H9 (cell line): ENCODE data around the gene NGF. TPM values are rescaled to one million over a fixed set of nuclear protein-coding genes. Genes with fewer than 3 reads are reported as not detected.

Experiments used
- DNase-seq: peaks from one replicate; pipeline ENCODE4 v3.0.0-alpha.2; 2017
- H2AFZ ChIP-seq: one replicate; pipeline ENCODE4 v1.6.1; 2013; ENCODE audit warnings: mild to moderate bottlenecking, low read length, control low read depth, moderate library complexity
- H2AK5ac ChIP-seq: 2 replicates; pipeline ENCODE4 v1.6.1; 2013; ENCODE audit warnings: low read length, control low read depth, mixed read lengths; ENCODE audit not compliant: insufficient read length
- H2BK120ac ChIP-seq: one replicate; pipeline ENCODE4 v1.6.1; 2013; ENCODE audit warnings: low read depth, mild to moderate bottlenecking, low read length, control low read depth, inconsistent platforms; ENCODE audit not compliant: poor library complexity, severe bottlenecking
- H2BK12ac ChIP-seq: 2 replicates; pipeline ENCODE4 v1.6.1; 2013; ENCODE audit warnings: low read length, control low read depth, mixed read lengths, low read depth; ENCODE audit not compliant: insufficient read length
- H2BK15ac ChIP-seq: 2 replicates; pipeline ENCODE4 v1.6.1; 2013; ENCODE audit warnings: low read depth, low read length, control low read depth
- H2BK20ac ChIP-seq: one replicate; pipeline ENCODE4 v1.6.1; 2013; ENCODE audit warnings: low read depth, mild to moderate bottlenecking, low read length, control low read depth, inconsistent platforms; ENCODE audit not compliant: poor library complexity, severe bottlenecking
- H2BK5ac ChIP-seq: 2 replicates; pipeline ENCODE4 v1.6.1; 2013; ENCODE audit warnings: low read length, control low read depth, mixed read lengths; ENCODE audit not compliant: insufficient read length
- H3K14ac ChIP-seq: 2 replicates; pipeline ENCODE4 v1.6.1; 2013; ENCODE audit warnings: low read length, control low read depth; ENCODE audit not compliant: insufficient read depth
- H3K18ac ChIP-seq: 2 replicates; pipeline ENCODE4 v1.6.1; 2013; ENCODE audit warnings: low read depth, mild to moderate bottlenecking, mixed read lengths, low read length, control low read depth; ENCODE audit not compliant: insufficient read length
- H3K23ac ChIP-seq: 2 replicates; pipeline ENCODE4 v1.6.1; 2013; ENCODE audit warnings: low read length, control low read depth, mixed read lengths, low read depth; ENCODE audit not compliant: insufficient read length
- H3K23me2 ChIP-seq: 2 replicates; pipeline ENCODE4 v1.6.1; 2013; ENCODE audit warnings: low read depth, mild to moderate bottlenecking, mixed read lengths, low read length, control low read depth; ENCODE audit not compliant: insufficient read length, poor library complexity, severe bottlenecking
- H3K27ac ChIP-seq: 2 replicates; pipeline ENCODE4 v1.5.1; 2013; ENCODE audit warnings: low read length, control low read depth, mixed read lengths, low read depth; ENCODE audit not compliant: insufficient read length
- H3K27me3 ChIP-seq: 2 replicates; pipeline ENCODE4 v1.6.1; 2013; ENCODE audit warnings: low read length, control low read depth, inconsistent platforms; ENCODE audit not compliant: insufficient read depth
- H3K4ac ChIP-seq: 2 replicates; pipeline ENCODE4 v1.6.1; 2013; ENCODE audit warnings: low read depth, mild to moderate bottlenecking, control low read depth, inconsistent platforms, low read length, moderate library complexity
- H3K4me1 ChIP-seq: 2 replicates; pipeline ENCODE4 v1.6.1; 2013; ENCODE audit warnings: low read length, control low read depth, inconsistent platforms; ENCODE audit not compliant: insufficient read depth
- H3K4me2 ChIP-seq: 2 replicates; pipeline ENCODE4 v1.6.1; 2013; ENCODE audit warnings: low read length, control low read depth, mixed read lengths; ENCODE audit not compliant: insufficient read length, insufficient read depth
- H3K56ac ChIP-seq: 2 replicates; pipeline ENCODE4 v1.6.1; 2013; ENCODE audit warnings: low read depth, mild to moderate bottlenecking, mixed read lengths, low read length, control low read depth; ENCODE audit not compliant: insufficient read length
- H3K79me1 ChIP-seq: 2 replicates; pipeline ENCODE4 v1.6.1; 2013; ENCODE audit warnings: low read depth, mild to moderate bottlenecking, moderate library complexity, low read length, control low read depth, inconsistent platforms; ENCODE audit not compliant: insufficient read depth, poor library complexity, severe bottlenecking
- H3K79me2 ChIP-seq: 2 replicates; pipeline ENCODE4 v1.6.1; 2013; ENCODE audit warnings: low read length, control low read depth, inconsistent platforms; ENCODE audit not compliant: insufficient read depth
- H3K9ac ChIP-seq: 2 replicates; pipeline ENCODE4 v1.6.1; 2013; ENCODE audit warnings: low read length, control low read depth, mixed read lengths; ENCODE audit not compliant: insufficient read length; ENCODE audit errors: extremely low read depth
- H3K9me3 ChIP-seq: one replicate; pipeline ENCODE4 v1.6.1; 2013; ENCODE audit warnings: low read depth, low read length, inconsistent platforms; ENCODE audit not compliant: control insufficient read depth
- H3T11ph ChIP-seq: one replicate; pipeline ENCODE4 v1.6.1; 2013; ENCODE audit warnings: mild to moderate bottlenecking, low read length, control low read depth, inconsistent platforms
- H4K20me1 ChIP-seq: one replicate; pipeline ENCODE4 v1.6.1; 2013; ENCODE audit not compliant: control insufficient read depth, insufficient read length, insufficient read depth
- H4K5ac ChIP-seq: 2 replicates; pipeline ENCODE4 v1.6.1; 2013; ENCODE audit warnings: low read depth, mild to moderate bottlenecking, mixed read lengths, low read length, control low read depth; ENCODE audit not compliant: insufficient read length
- H4K8ac ChIP-seq: replicated peaks from 2 replicates; pipeline ENCODE4 v1.6.1; 2013; ENCODE audit warnings: low read length, control low read depth, mixed read lengths, low read depth; ENCODE audit not compliant: insufficient read length
- H4K91ac ChIP-seq: 2 replicates; pipeline ENCODE4 v1.6.1; 2013; ENCODE audit warnings: low read depth, mild to moderate bottlenecking, moderate library complexity, mixed read lengths, low read length, control low read depth; ENCODE audit not compliant: insufficient read length
- H3K27ac Mint-ChIP-seq, 3 experiments: 2 replicates in 2 of 3; 3 replicates in 1 of 3; pipeline ENCODE4 v1.8.0; 2020 to 2021; ENCODE audit warnings: mixed read lengths in 3 of 3, mild to moderate bottlenecking in 1 of 3, moderate library complexity in 1 of 3
- H3K27me3 Mint-ChIP-seq: 2 replicates; pipeline ENCODE4 v1.8.0; 2021; ENCODE audit warnings: low read depth, mild to moderate bottlenecking, moderate library complexity, mixed read lengths
- H3K36me3 Mint-ChIP-seq, 3 experiments: 2 replicates in 2 of 3; 3 replicates in 1 of 3; pipeline ENCODE4 v1.8.0; 2020 to 2021; ENCODE audit warnings: low read depth in 3 of 3, mixed read lengths in 3 of 3; ENCODE audit not compliant: insufficient read depth in 1 of 3
- H3K4me1 Mint-ChIP-seq, 2 experiments: 2 replicates each; pipeline ENCODE4 v1.8.0; 2020; ENCODE audit warnings: mixed read lengths in 2 of 2
- H3K4me3 Mint-ChIP-seq, 2 experiments: 2 replicates in 1 of 2; 3 replicates in 1 of 2; pipeline ENCODE4 v1.8.0; 2020 to 2021; ENCODE audit warnings: mild to moderate bottlenecking in 2 of 2, mixed read lengths in 2 of 2, moderate library complexity in 1 of 2
- H3K9me3 Mint-ChIP-seq, 2 experiments: 2 replicates in 1 of 2; 3 replicates in 1 of 2; pipeline ENCODE4 v1.8.0; 2020; ENCODE audit warnings: mild to moderate bottlenecking in 2 of 2, mixed read lengths in 2 of 2, moderate library complexity in 1 of 2
- WGBS: extraction: QIAGEN DNeasy Blood & Tissue Kit; methylation state at CpG from one replicate; pipeline ENCODE4 v1.1.7; 2013; ENCODE audit warnings: missing lambda C conversion rate, low lambda C conversion rate, mixed read lengths; ENCODE audit not compliant: insufficient read length; ENCODE audit errors: extremely low coverage; 5-methylcytosine and 5-hydroxymethylcytosine counted together
- total RNA-seq: library from RNA; stranded (reverse); gene quantifications from 2 replicates; pipeline ENCODE4 v1.2.1, GENCODE V29; 2021
- TF ChIP-seq, protein P1 (sequence below): fragments of 200-600 bp; sonication (generic); conservative IDR thresholded peaks from 3 replicates; pipeline ENCODE4 v1.8.0; 2021; ENCODE audit warnings: antibody characterized with exemption, mild to moderate bottlenecking

Gene NGF
- total RNA-seq, 1 experiment from 2014 or later = 0.22 TPM

DNA sequence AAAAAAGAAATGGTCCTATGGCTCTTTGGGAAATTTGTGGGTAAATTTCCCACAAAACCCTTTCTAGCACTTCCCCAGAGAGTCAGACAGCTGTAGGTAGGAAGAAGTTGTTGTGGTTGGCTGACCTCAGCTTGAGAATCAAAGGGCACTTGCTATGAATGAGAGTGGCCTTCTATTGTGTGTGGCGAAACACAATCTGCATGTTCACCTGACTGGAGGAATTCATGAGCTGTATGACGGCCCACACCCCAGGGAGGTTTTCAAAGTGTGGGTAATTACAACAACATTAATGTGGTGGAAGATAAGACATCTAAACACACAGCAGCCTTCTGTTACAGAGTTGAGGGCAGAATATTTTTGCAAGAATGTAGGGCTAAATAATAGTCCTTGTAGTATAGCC, 38.8 kb downstream of the NGF start:
- no peak overlapping the region for H2AFZ ChIP-seq
- H3K79me2 ChIP-seq = 0 out of 2 replicates have a peak, but pooled peaks cover 2% of the 10 kb centered on the region
- H4K8ac ChIP-seq = no peak overlapping the region
- H3K23me2 ChIP-seq = no peaks in the 10 kb centered on the region
- H3K4me1 ChIP-seq = peaks cover 6% of the 10 kb centered on the region; the same call in 1 of the 2 replicates
- no peak overlapping the region for H2AK5ac ChIP-seq
- H3K56ac ChIP-seq = no peak overlapping the region
- H2BK5ac ChIP-seq = no peak overlapping the region
- H3K27me3 ChIP-seq = no peaks in the 10 kb centered on the region
- no peak for DNase-seq
- no peak overlapping the region for H4K91ac ChIP-seq
- H3K4me3 Mint-ChIP-seq = no peak overlapping the region
- no peak overlapping the region for H3K4ac ChIP-seq
- no peak overlapping the region for H2BK120ac ChIP-seq
- no peak overlapping the region for H3K27ac ChIP-seq
- TF ChIP-seq, protein P1, sequence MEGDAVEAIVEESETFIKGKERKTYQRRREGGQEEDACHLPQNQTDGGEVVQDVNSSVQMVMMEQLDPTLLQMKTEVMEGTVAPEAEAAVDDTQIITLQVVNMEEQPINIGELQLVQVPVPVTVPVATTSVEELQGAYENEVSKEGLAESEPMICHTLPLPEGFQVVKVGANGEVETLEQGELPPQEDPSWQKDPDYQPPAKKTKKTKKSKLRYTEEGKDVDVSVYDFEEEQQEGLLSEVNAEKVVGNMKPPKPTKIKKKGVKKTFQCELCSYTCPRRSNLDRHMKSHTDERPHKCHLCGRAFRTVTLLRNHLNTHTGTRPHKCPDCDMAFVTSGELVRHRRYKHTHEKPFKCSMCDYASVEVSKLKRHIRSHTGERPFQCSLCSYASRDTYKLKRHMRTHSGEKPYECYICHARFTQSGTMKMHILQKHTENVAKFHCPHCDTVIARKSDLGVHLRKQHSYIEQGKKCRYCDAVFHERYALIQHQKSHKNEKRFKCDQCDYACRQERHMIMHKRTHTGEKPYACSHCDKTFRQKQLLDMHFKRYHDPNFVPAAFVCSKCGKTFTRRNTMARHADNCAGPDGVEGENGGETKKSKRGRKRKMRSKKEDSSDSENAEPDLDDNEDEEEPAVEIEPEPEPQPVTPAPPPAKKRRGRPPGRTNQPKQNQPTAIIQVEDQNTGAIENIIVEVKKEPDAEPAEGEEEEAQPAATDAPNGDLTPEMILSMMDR = no peak
- H3K9me3 ChIP-seq = no peaks in the 10 kb centered on the region
- no peak overlapping the region for H3K14ac ChIP-seq
- no peak overlapping the region for H4K5ac ChIP-seq
- no peak overlapping the region for H3K4me2 ChIP-seq
- peaks cover 0 to 3% of the 10 kb centered on the region in 2 experiments; a peak in 1 of 5 replicates for H3K9me3 Mint-ChIP-seq
- no peak overlapping the region for H3K9ac ChIP-seq
- peaks cover 30 to 41% of the 10 kb centered on the region in 2 experiments for H3K4me1 Mint-ChIP-seq
- no CpG with 5 or more reads among the region's 2 CpGs for WGBS
- no peak overlapping the region for H2BK20ac ChIP-seq
- no peaks in the 10 kb centered on the region; a peak in 1 of 7 replicates for H3K36me3 Mint-ChIP-seq
- H2BK12ac ChIP-seq = no peak overlapping the region
- no peak overlapping the region for H3K23ac ChIP-seq
- H2BK15ac ChIP-seq = no peak overlapping the region
- H3K79me1 ChIP-seq = no peaks in the 10 kb centered on the region
- H4K20me1 ChIP-seq = no peaks in the 10 kb centered on the region
- no peak overlapping the region for H3K18ac ChIP-seq
- H3T11ph ChIP-seq = no peak overlapping the region
- no peak overlapping the region for H3K27ac Mint-ChIP-seq
- no peaks in the 10 kb centered on the region; the same call in 1 of the 2 replicates for H3K27me3 Mint-ChIP-seq
